Endothelial cell of umbilical vein (primary cell): Measurements from ENCODE around the gene GRIK3. TPM values are rescaled to one million over a fixed set of nuclear protein-coding genes. Genes with fewer than 3 reads are reported as not detected.

Experiments used
- BruUV-seq: library from RNA; stranded (reverse); fragments of 400-500 nt; replicated peaks from 2 replicates; lab custom pipeline; 2021; lab: Mats Ljungman, UMichigan
- CTCF ChIA-PET: fragments of 300-600, 350-600 bp; sonication (Branson Sonifier 250); formaldehyde crosslinking; loops from one replicate; lab custom pipeline; 2021; ENCODE audit warnings: antibody characterized with exemption, inconsistent platforms; lab: Charles Lee
- POLR2A ChIA-PET: fragments of 300-600, 350-600 bp; sonication (Branson Sonifier 250); formaldehyde crosslinking; loops from one replicate; lab custom pipeline; 2021; ENCODE audit warnings: antibody characterized with exemption, inconsistent platforms; lab: Charles Lee
- DNase-seq: peaks from one replicate; pipeline ENCODE4 v3.0.0-alpha.2; 2011; ENCODE audit warnings: low read depth, low spot score
- FAIRE-seq: peaks from 2 replicates; lab custom pipeline; 2011; peaks lifted over from hg19 to GRCh38; lab: Jason Lieb, UNC
- H2AFZ ChIP-seq: 2 replicates; pipeline ENCODE4 v1.6.0; 2012; ENCODE audit warnings: low read depth, low read length, control low read depth, inconsistent platforms
- H3K27ac ChIP-seq: 2 replicates; pipeline ENCODE4 v1.5.1; 2011; ENCODE audit warnings: low read depth, mild to moderate bottlenecking, control low read depth, low read length, moderate library complexity; ENCODE audit not compliant: insufficient read depth
- H3K27me3 ChIP-seq, 2 experiments: 2 replicates each; pipeline versions ENCODE4 v1.6.0 to v1.6.1; 2011; ENCODE audit warnings: low read length in 2 of 2, mixed read lengths in 1 of 2; ENCODE audit not compliant: control insufficient read depth in 2 of 2, insufficient read depth in 2 of 2
- H3K36me3 ChIP-seq, 2 experiments: 2 replicates in 1 of 2; 3 replicates in 1 of 2; pipeline ENCODE4 v1.5.1; 2011; ENCODE audit warnings: low read length in 2 of 2, mild to moderate bottlenecking in 1 of 2, moderate library complexity in 1 of 2; ENCODE audit not compliant: control insufficient read depth in 2 of 2, insufficient read depth in 2 of 2; ENCODE audit errors: extremely low read depth in 1 of 2
- H3K4me1 ChIP-seq: 3 replicates; pipeline ENCODE4 v1.5.1; 2011; ENCODE audit warnings: mild to moderate bottlenecking, low read length; ENCODE audit not compliant: control insufficient read depth, insufficient read depth; ENCODE audit errors: extremely low read depth
- H3K4me2 ChIP-seq: 2 replicates; pipeline ENCODE4 v1.6.1; 2011; ENCODE audit warnings: low read length, control low read depth, mixed read lengths; ENCODE audit not compliant: insufficient read depth
- H3K4me3 ChIP-seq, 3 experiments: fragments of 200-600 bp in 1 of 3; sonication (generic), shearing (Covaris generic) in 1 of 3; replicated peaks in 1 of 3; 2 replicates each; pipeline ENCODE4 v1.5.1; 2011 to 2016; ENCODE audit warnings: control low read depth in 3 of 3, low read length in 3 of 3, mild to moderate bottlenecking in 2 of 3, inconsistent platforms in 1 of 3, low read depth in 1 of 3, moderate library complexity in 1 of 3; ENCODE audit not compliant: insufficient read depth in 1 of 3
- H3K79me2 ChIP-seq: 2 replicates; pipeline ENCODE4 v1.6.0; 2012; ENCODE audit warnings: low read length, inconsistent platforms; ENCODE audit not compliant: control insufficient read depth, insufficient read depth
- H3K9ac ChIP-seq: replicated peaks from 2 replicates; pipeline ENCODE3; 2011; ENCODE audit warnings: low read length, control low read depth; ENCODE audit not compliant: insufficient read depth; ENCODE audit errors: extremely low read depth
- H3K9me1 ChIP-seq: replicated peaks from 3 replicates; pipeline ENCODE4 v1.6.0; 2011; ENCODE audit warnings: mild to moderate bottlenecking, low read length; ENCODE audit not compliant: control insufficient read depth, insufficient read depth; ENCODE audit errors: extremely low read depth
- H3K9me3 ChIP-seq: replicated peaks from 2 replicates; pipeline ENCODE4 v1.5.1; 2012; ENCODE audit warnings: low read length, inconsistent platforms; ENCODE audit not compliant: control insufficient read depth, insufficient read depth
- H4K20me1 ChIP-seq: replicated peaks from 2 replicates; pipeline ENCODE3; 2011; ENCODE audit warnings: mild to moderate bottlenecking, low read length; ENCODE audit not compliant: control insufficient read depth, insufficient read depth; ENCODE audit errors: extremely low read depth
- CTCF ChIP-seq, 2 donors: IDR thresholded peaks; 1 replicate in 1 of 2; 2 replicates in 1 of 2; pipeline ENCODE4 v1.5.1; 2011; ENCODE audit warnings: low read length in 2 of 2, mild to moderate bottlenecking in 2 of 2, moderate library complexity in 2 of 2, control low read depth in 1 of 2, inconsistent platforms in 1 of 2, low read depth in 1 of 2; ENCODE audit not compliant: insufficient read depth in 1 of 2; ENCODE audit errors: extremely low read depth in 1 of 2
- EZH2 ChIP-seq: IDR thresholded peaks from 2 replicates; pipeline ENCODE4 v1.6.1; 2012; ENCODE audit warnings: borderline replicate concordance, low read depth, mild to moderate bottlenecking, moderate library complexity, low read length, inconsistent platforms; ENCODE audit not compliant: severe bottlenecking
- FOS ChIP-seq: IDR thresholded peaks from 2 replicates; pipeline ENCODE4 v1.6.1; 2011; ENCODE audit warnings: mild to moderate bottlenecking, low read length, moderate library complexity, borderline replicate concordance; ENCODE audit not compliant: insufficient read depth
- GATA2 ChIP-seq: IDR thresholded peaks from 2 replicates; pipeline ENCODE4 v1.7.0; 2011; ENCODE audit warnings: low read depth, mild to moderate bottlenecking, moderate library complexity, mixed read lengths, low read length; ENCODE audit not compliant: insufficient read length, insufficient read depth
- JUN ChIP-seq: IDR thresholded peaks from 2 replicates; pipeline ENCODE4 v1.6.1; 2011; ENCODE audit warnings: borderline replicate concordance, low read depth; ENCODE audit not compliant: insufficient read length, insufficient read depth
- MAX ChIP-seq: IDR thresholded peaks from 2 replicates; pipeline ENCODE4 v1.6.1; 2011; ENCODE audit not compliant: insufficient read depth, insufficient read length
- MYC ChIP-seq: IDR thresholded peaks from one replicate; pipeline ENCODE4 v1.6.1; 2011; ENCODE audit warnings: mild to moderate bottlenecking, low read depth, low read length
- POLR2A ChIP-seq: IDR thresholded peaks from 2 replicates; pipeline ENCODE4 v1.6.1; 2012; ENCODE audit warnings: low read depth, mild to moderate bottlenecking, control low read depth, low read length
- POLR2AphosphoS5 ChIP-seq: IDR thresholded peaks from 2 replicates; pipeline ENCODE4 v1.6.1; 2012; ENCODE audit warnings: low read depth, mild to moderate bottlenecking, control low read depth, low read length, moderate library complexity; ENCODE audit not compliant: insufficient read depth
- dilution Hi-C: fragments of 300-500 bp; cut with MboI; formaldehyde crosslinking; loops from one replicate; pipeline ENCODE4 v1.15.0; 2019; ENCODE audit warnings: low sequenced_read_pairs; ENCODE audit not compliant: extremely low pct_ligation_motif_present
- intact Hi-C: fragments of 100-400 bp; cut with micrococcal nuclease; formaldehyde crosslinking; loops from one replicate; pipeline ENCODE4 v1.10.0; 2022
- polyA plus RNA-seq, 4 experiments: library from polyadenylated mRNA; depleted of rRNA in 3 of 4; stranded (reverse) in 3 of 4; unstranded in 1 of 4; fragments of >200 nt; gene quantifications; 2 replicates each; pipeline versions ENCODE4 v1.2.1 to v1.2.3, GENCODE V29; 2011 to 2012; ENCODE audit warnings: missing spikeins in 1 of 4
- total RNA-seq: library from RNA; stranded (reverse); gene quantifications from 2 replicates; pipeline ENCODE4 v1.2.3, GENCODE V29; 2021

The GRIK3 gene
- total and polyA plus RNA-seq, 2 donors (not counting 3 experiments of a cell fraction or from before 2014, with no cell fraction given) = not detected

- Histone ChIP-seq H3K4me1 (no peaks in the 10 kb centered on the region), H4K20me1 (no peaks in the 10 kb centered on the region), H3K27ac (no peak overlapping the region), H3K36me3 (no peaks in the 10 kb centered on the region), H2AFZ (no peak overlapping the region), H3K4me2 (no peak overlapping the region), H3K27me3 (no peaks in the 10 kb centered on the region), H3K79me2 (no peaks in the 10 kb centered on the region), H3K4me3 (no peak overlapping the region), H3K9me1 (no peaks in the 10 kb centered on the region), H3K9ac (no peak overlapping the region), H3K9me3 (no peaks in the 10 kb centered on the region)
- ChIA-PET POLR2A (no interaction called here), CTCF (no interaction called here)
- TF ChIP-seq GATA2 (no peak), CTCF (IDR thresholded peaks at IDR 0.05; ENCODE audit: extremely low read depth in 1 of 2, insufficient read depth in 1 of 2, low read depth in 1 of 2, low read length in 2 of 2) (no peak), POLR2AphosphoS5 (no peak), MAX (no peak), FOS (no peak), POLR2A (no peak), JUN (no peak), MYC (no peak), EZH2 (no peak)
- dilution Hi-C loops (no loop called here), intact Hi-C loops (no loop called here)
- no TSS peak for BruUV-seq
- DNase-seq (no peak), FAIRE-seq (no peak)
These were observed 126.2 kb downstream of the GRIK3 start for GRCh38 chr1:36908096-36908495.
